SK-N-MC (cell line): ENCODE data around the gene NDST4.

ENCODE experiments used
- EZH2 ChIP-seq: fragments of 200-600 bp; sonication (generic); IDR thresholded peaks from one replicate; pipeline ENCODE4 v1.6.1; 2017; ENCODE audit warnings: antibody characterized with exemption
- POLR2AphosphoS5 ChIP-seq: IDR thresholded peaks from 2 replicates; pipeline ENCODE4 v1.6.1; 2012; ENCODE audit warnings: mild to moderate bottlenecking, low read depth, low read length, borderline replicate concordance

DNA sequence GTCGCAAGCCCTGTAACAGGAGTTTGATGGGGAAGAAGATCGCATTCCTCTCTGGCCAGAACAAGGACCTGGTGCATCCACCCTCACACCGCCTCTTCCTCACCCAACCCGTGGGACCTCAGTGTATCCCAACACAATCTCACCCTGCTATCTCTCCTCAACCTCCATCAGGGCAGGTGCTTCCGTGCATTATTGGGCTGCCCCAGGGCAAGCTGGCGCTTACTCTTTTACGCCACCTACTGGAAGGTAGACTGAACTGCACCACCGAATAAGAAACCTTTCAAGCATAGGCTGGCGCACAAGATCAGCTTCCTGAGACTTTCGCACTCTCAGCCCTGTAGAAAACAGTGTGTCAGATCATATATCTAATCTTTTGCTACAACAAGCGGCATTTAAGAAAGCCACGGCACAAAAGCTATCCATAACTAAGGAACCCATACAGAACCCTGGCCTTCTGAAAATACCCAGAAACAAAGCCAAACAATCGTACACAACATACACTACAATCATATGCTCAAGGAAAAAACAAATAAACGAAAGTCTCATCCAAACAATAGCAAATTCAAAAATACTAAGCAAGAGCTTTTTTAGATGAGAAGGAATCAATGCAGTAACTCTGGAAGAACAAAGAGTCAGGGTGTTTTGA is 305.5 kb downstream of the NDST4 start:
- TF ChIP-seq POLR2AphosphoS5, result no peak
- no peak for TF ChIP-seq EZH2
